Psoas muscle (tissue), 8 donors: Measurements from ENCODE around the gene CCDC141. TPM values are rescaled to one million over a fixed set of nuclear protein-coding genes. Genes with fewer than 3 reads are reported as not detected.

Experiments used
- ATAC-seq, 4 donors: fragments of 200-7000 bp; cut with Tn5 transposase; one replicate each; pipeline ENCODE4 v1.9.1; 2020; ENCODE audit warnings: moderate library complexity in 3 of 4, mild to moderate bottlenecking in 2 of 4
- DNase-seq, 2 donors: peaks; one replicate each; pipeline ENCODE4 v3.0.0-alpha.2; 2020
- H3K27ac ChIP-seq: fragments of 200-600 bp; one replicate; pipeline ENCODE4 v1.8.0; 2022
- H3K27me3 ChIP-seq, 3 donors: fragments of 200-600 bp in 1 of 3; one replicate each; pipeline versions ENCODE4 v1.6.1 to v1.8.0; 2013 to 2022; ENCODE audit warnings: low read length in 2 of 3, mild to moderate bottlenecking in 2 of 3, moderate library complexity in 1 of 3; ENCODE audit not compliant: insufficient read depth in 3 of 3
- H3K36me3 ChIP-seq, 2 donors: fragments of 200-600 bp in 1 of 2; one replicate each; pipeline versions ENCODE4 v1.6.1 to v1.8.0; 2013 to 2022; ENCODE audit warnings: low read depth in 1 of 2, mild to moderate bottlenecking in 1 of 2, moderate library complexity in 1 of 2; ENCODE audit not compliant: insufficient read depth in 1 of 2
- H3K4me1 ChIP-seq: fragments of 200-600 bp; one replicate; pipeline ENCODE4 v1.8.0; 2022
- H3K4me3 ChIP-seq: fragments of 200-600 bp; one replicate; pipeline ENCODE4 v1.8.0; 2022; ENCODE audit warnings: mild to moderate bottlenecking
- H3K9me3 ChIP-seq: fragments of 200-600 bp; one replicate; pipeline ENCODE4 v1.8.0; 2022
- WGBS, 3 donors: extraction: QIAGEN DNeasy Blood & Tissue Kit; methylation state at CpG; one replicate each; pipeline versions ENCODE4 v1.1.6 to v1.1.7; 2013; 5-methylcytosine and 5-hydroxymethylcytosine counted together
- intact Hi-C, 2 donors: fragments of 100-400 bp; cut with DNase I; formaldehyde crosslinking; loops; one replicate each; pipeline versions ENCODE4 v1.11.0 to v1.14.2; 2022
- polyA plus RNA-seq, 3 donors: library from polyadenylated mRNA; stranded (reverse); fragments of 200-250 nt; gene quantifications; one replicate each; pipeline ENCODE4 v1.2.3, GENCODE V29; 2013
- total RNA-seq, 4 donors: library from RNA; stranded (reverse); fragmentation: NEBNext Ultra II Directional in 2 of 4; extraction: Animal tissue kit (Norgen Biotek cat#: 25700) in 2 of 4; gene quantifications; one replicate each; pipeline versions ENCODE4 v1.2.1 to v1.2.4, GENCODE V29; 2021 to 2023
- TF ChIP-seq, protein P1 (sequence below): fragments of 200-600 bp; IDR thresholded peaks from one replicate; pipeline ENCODE4 v1.8.0; 2022; ENCODE audit warnings: antibody characterized with exemption
- donor health status: healthy with polysubstance abuse.
- donor health status: DM: no; HTN: no; CAD: no; lungs with moderate emphysema.
- donor health status: Bipolar disorder and iron deficiency.
- donor health status: healthy.
- donor health status: DM: yes; HTN: yes; CAD: no.
- donor health status: DM: no; HTN: no; CAD: no.
- donor health status: DM: no; HTN: no; CAD: no.
- donor health status: DM: yes; HTN: yes; CAD: no.

CCDC141 gene
- total and polyA plus RNA-seq, 7 donors = 0.82 to 14.9 (median 5.9) TPM

DNA sequence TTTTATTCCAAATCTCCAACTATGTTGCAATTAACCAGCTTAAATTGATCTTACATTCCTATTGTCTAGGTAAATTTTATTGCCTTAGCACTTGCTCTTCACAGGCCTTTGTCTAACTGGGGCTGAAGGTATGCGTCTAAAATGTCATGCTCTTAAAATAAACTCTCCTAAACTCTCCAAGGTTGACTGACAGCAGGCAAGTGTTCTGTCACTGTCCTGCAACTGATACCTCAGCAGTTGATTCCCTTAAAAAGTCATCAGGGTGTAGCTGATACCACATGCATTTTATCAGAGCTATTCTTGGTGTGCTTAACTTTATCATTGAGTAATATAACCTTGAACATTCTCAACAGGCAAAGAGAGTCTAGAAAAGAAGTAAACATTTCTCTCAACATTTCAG lies 243.4 kb downstream of the CCDC141 start:
- intact Hi-C loops = loop anchor here in 1 of 2 donors (2.0 kb wide), 1 partner anchor 58 kb away; no protein-coding TSS in a partner anchor
- Histone ChIP-seq H3K36me3 (peaks cover 5 to 47% of the 10 kb centered on the region in 2 donors), H3K9me3 (no peaks in the 10 kb centered on the region), H3K4me1 (peaks cover 16% of the 10 kb centered on the region), H3K4me3 (peak overlapping the region; percentile 80), H3K27ac (peak overlapping the region; percentile 96), H3K27me3 (no peaks in the 10 kb centered on the region)
- TF ChIP-seq, protein P1, sequence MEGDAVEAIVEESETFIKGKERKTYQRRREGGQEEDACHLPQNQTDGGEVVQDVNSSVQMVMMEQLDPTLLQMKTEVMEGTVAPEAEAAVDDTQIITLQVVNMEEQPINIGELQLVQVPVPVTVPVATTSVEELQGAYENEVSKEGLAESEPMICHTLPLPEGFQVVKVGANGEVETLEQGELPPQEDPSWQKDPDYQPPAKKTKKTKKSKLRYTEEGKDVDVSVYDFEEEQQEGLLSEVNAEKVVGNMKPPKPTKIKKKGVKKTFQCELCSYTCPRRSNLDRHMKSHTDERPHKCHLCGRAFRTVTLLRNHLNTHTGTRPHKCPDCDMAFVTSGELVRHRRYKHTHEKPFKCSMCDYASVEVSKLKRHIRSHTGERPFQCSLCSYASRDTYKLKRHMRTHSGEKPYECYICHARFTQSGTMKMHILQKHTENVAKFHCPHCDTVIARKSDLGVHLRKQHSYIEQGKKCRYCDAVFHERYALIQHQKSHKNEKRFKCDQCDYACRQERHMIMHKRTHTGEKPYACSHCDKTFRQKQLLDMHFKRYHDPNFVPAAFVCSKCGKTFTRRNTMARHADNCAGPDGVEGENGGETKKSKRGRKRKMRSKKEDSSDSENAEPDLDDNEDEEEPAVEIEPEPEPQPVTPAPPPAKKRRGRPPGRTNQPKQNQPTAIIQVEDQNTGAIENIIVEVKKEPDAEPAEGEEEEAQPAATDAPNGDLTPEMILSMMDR = no peak
- ATAC-seq (peak; percentile 62 to 77 (median 72)), DNase-seq (no peak)
- WGBS, 3 donors = 24 to 30% (median 28%) methylated on average over 1 of the region's 1 CpG

- peak overlapping the region; percentile 96 for H3K27ac ChIP-seq
- TF ChIP-seq, protein P1 = no peak
- peaks cover 10% of the 10 kb centered on the region for H3K4me1 ChIP-seq
- H3K4me3 ChIP-seq = peak overlapping the region; percentile 80
- H3K9me3 ChIP-seq = no peaks in the 10 kb centered on the region
- ATAC-seq (no peak), DNase-seq (no peak)
- 22 to 25% (median 23%) methylated on average over 2 of the region's 2 CpGs for WGBS, 3 donors
- intact Hi-C loops = no loop called here
- H3K36me3 ChIP-seq = peaks cover 5 to 58% of the 10 kb centered on the region in 2 donors
- H3K27me3 ChIP-seq = no peaks in the 10 kb centered on the region
Measured at GRCh38 chr2:178805457-178805856, 244.5 kb downstream of the CCDC141 start.

GRCh38 chr2:178804791-178805190 lies 245.1 kb downstream of the CCDC141 start:
- intact Hi-C loops = loop anchor here in 1 of 2 donors (5.0 kb wide), 1 partner anchor 58 kb away; no protein-coding TSS in a partner anchor
- WGBS, 3 donors = 24 to 34% (median 30%) methylated on average over 3 of the region's 3 CpGs
- Histone ChIP-seq H3K9me3 (no peaks in the 10 kb centered on the region), H3K36me3 (peaks cover 5 to 65% of the 10 kb centered on the region in 2 donors), H3K4me3 (peak overlapping the region; percentile 80), H3K27ac (peak overlapping the region; percentile 96), H3K4me1 (peaks cover 13% of the 10 kb centered on the region), H3K27me3 (no peaks in the 10 kb centered on the region)
- TF ChIP-seq, protein P1 = peak; percentile 73
- DNase-seq = peak; percentile 36 to 74
- ATAC-seq = peak; percentile 24 to 36 (median 32)

GRCh38 chr2:178800510-178800909 lies 249.4 kb downstream of the CCDC141 start:
- DNase-seq (peak in 1 of 2 donors; percentile 69), ATAC-seq (peak; percentile 36 to 65 (median 58))
- intact Hi-C loops = loop anchor here in 1 of 2 donors (5.0 kb wide), 1 partner anchor 62 kb away; no protein-coding TSS in a partner anchor
- peaks cover 28% of the 10 kb centered on the region for H3K4me1 ChIP-seq
- TF ChIP-seq, protein P1 = no peak
- peak overlapping the region; percentile 80 for H3K4me3 ChIP-seq
- H3K9me3 ChIP-seq = no peaks in the 10 kb centered on the region
- H3K27ac ChIP-seq = peak overlapping the region; percentile 96
- H3K27me3 ChIP-seq = no peaks in the 10 kb centered on the region
- WGBS, 3 donors = 33 to 44% (median 42%) methylated on average over 7 of the region's 7 CpGs
- H3K36me3 ChIP-seq = peaks cover 5 to 100% of the 10 kb centered on the region in 2 donors
